ENCODE data around the gene SLC4A2.
A peak's percentile ranks its signal among the peaks of the same experiment; 100 is the strongest.

The SLC4A2 gene

GRCh38 chr7:151115121-151115835, 55.9 kb downstream of the SLC4A2 start:
- peak overlapping the region; percentile 38 for H3K4me3 ChIP-seq (ENCODE audit: low read depth, low read length)
- peaks cover 12% of the 10 kb centered on the region; the same call in 1 of the 2 replicates for H3K27me3 ChIP-seq (ENCODE audit: control insufficient read depth, insufficient read depth, low read length)
- no peaks in the 10 kb centered on the region for H3K9me3 ChIP-seq (ENCODE audit: control insufficient read depth, insufficient read depth, low read depth, low read length)
- peaks cover 26% of the 10 kb centered on the region for H3K4me1 ChIP-seq (ENCODE audit: control insufficient read depth, insufficient read depth, low read length)
- peaks cover 32% of the 10 kb centered on the region for H3K36me3 ChIP-seq (ENCODE audit: control insufficient read depth, insufficient read depth, low read length)
- H3K9ac ChIP-seq (ENCODE audit: low read length) = peak overlapping the region; percentile 61
- no peak overlapping the region for H3K27ac ChIP-seq (ENCODE audit: low read depth, low read length)

GRCh38 chr7:151115836-151116418, 56.5 kb downstream of the SLC4A2 start:
- H3K4me1 ChIP-seq (ENCODE audit: control insufficient read depth, insufficient read depth, low read length) = peaks cover 26% of the 10 kb centered on the region
- peaks cover 12% of the 10 kb centered on the region; the same call in 1 of the 2 replicates for H3K27me3 ChIP-seq (ENCODE audit: control insufficient read depth, insufficient read depth, low read length)
- H3K9me3 ChIP-seq (ENCODE audit: control insufficient read depth, insufficient read depth, low read depth, low read length) = no peaks in the 10 kb centered on the region
- H3K36me3 ChIP-seq (ENCODE audit: control insufficient read depth, insufficient read depth, low read length) = peaks cover 38% of the 10 kb centered on the region
- peak overlapping the region; percentile 38 for H3K4me3 ChIP-seq (ENCODE audit: low read depth, low read length)
- no peak overlapping the region for H3K27ac ChIP-seq (ENCODE audit: low read depth, low read length)
- peak overlapping the region; percentile 61 for H3K9ac ChIP-seq (ENCODE audit: low read length)

GRCh38 chr7:151116603-151117440, 57.4 kb downstream of the SLC4A2 start:
- peaks cover 47% of the 10 kb centered on the region for H3K36me3 ChIP-seq (ENCODE audit: control insufficient read depth, insufficient read depth, low read length)
- H3K27ac ChIP-seq (ENCODE audit: low read depth, low read length) = no peak overlapping the region
- H3K4me3 ChIP-seq (ENCODE audit: low read depth, low read length) = no peak overlapping the region
- peaks cover 12% of the 10 kb centered on the region; the same call in 1 of the 2 replicates for H3K27me3 ChIP-seq (ENCODE audit: control insufficient read depth, insufficient read depth, low read length)
- no peak overlapping the region for H3K9ac ChIP-seq (ENCODE audit: low read length)
- H3K9me3 ChIP-seq (ENCODE audit: control insufficient read depth, insufficient read depth, low read depth, low read length) = no peaks in the 10 kb centered on the region
- H3K4me1 ChIP-seq (ENCODE audit: control insufficient read depth, insufficient read depth, low read length) = peaks cover 24% of the 10 kb centered on the region

- Histone ChIP-seq H3K27ac (ENCODE audit: low read depth, low read length) (no peak overlapping the region), H3K9ac (ENCODE audit: low read length) (no peak overlapping the region), H3K36me3 (ENCODE audit: control insufficient read depth, insufficient read depth, low read length) (peaks cover 48% of the 10 kb centered on the region), H3K9me3 (ENCODE audit: control insufficient read depth, insufficient read depth, low read depth, low read length) (no peaks in the 10 kb centered on the region), H3K4me3 (ENCODE audit: low read depth, low read length) (no peak overlapping the region), H3K4me1 (ENCODE audit: control insufficient read depth, insufficient read depth, low read length) (peaks cover 24% of the 10 kb centered on the region), H3K27me3 (ENCODE audit: control insufficient read depth, insufficient read depth, low read length) (peaks cover 12% of the 10 kb centered on the region; the same call in 1 of the 2 replicates)
Observed at GRCh38 chr7:151117565-151117964, 58.2 kb downstream of the SLC4A2 start.

GRCh38 chr7:151118108-151119054, 59.0 kb downstream of the SLC4A2 start:
- no peak overlapping the region for H3K27ac ChIP-seq (ENCODE audit: low read depth, low read length)
- peaks cover 12% of the 10 kb centered on the region; the same call in 1 of the 2 replicates for H3K27me3 ChIP-seq (ENCODE audit: control insufficient read depth, insufficient read depth, low read length)
- H3K4me1 ChIP-seq (ENCODE audit: control insufficient read depth, insufficient read depth, low read length) = peaks cover 19% of the 10 kb centered on the region
- H3K4me3 ChIP-seq (ENCODE audit: low read depth, low read length) = no peak overlapping the region
- H3K9me3 ChIP-seq (ENCODE audit: control insufficient read depth, insufficient read depth, low read depth, low read length) = no peaks in the 10 kb centered on the region
- peaks cover 48% of the 10 kb centered on the region for H3K36me3 ChIP-seq (ENCODE audit: control insufficient read depth, insufficient read depth, low read length)
- no peak overlapping the region for H3K9ac ChIP-seq (ENCODE audit: low read length)

- Histone ChIP-seq H3K4me1 (ENCODE audit: control insufficient read depth, insufficient read depth, low read length) (peaks cover 12% of the 10 kb centered on the region), H3K9ac (ENCODE audit: low read length) (no peak overlapping the region), H3K36me3 (ENCODE audit: control insufficient read depth, insufficient read depth, low read length) (peaks cover 48% of the 10 kb centered on the region)
Observed at GRCh38 chr7:151119055-151119415, 59.6 kb downstream of the SLC4A2 start.

GRCh38 chr7:151119902-151120301, 60.5 kb downstream of the SLC4A2 start:
- Histone ChIP-seq H3K27me3 (ENCODE audit: control insufficient read depth, insufficient read depth, low read length) (peaks cover 14% of the 10 kb centered on the region), H3K9me3 (ENCODE audit: control insufficient read depth, insufficient read depth, low read depth, low read length) (no peaks in the 10 kb centered on the region), H3K4me3 (ENCODE audit: low read depth, low read length) (no peak overlapping the region), H3K27ac (ENCODE audit: low read depth, low read length) (no peak overlapping the region), H3K9ac (ENCODE audit: low read length) (no peak overlapping the region), H3K4me1 (ENCODE audit: control insufficient read depth, insufficient read depth, low read length) (peaks cover 12% of the 10 kb centered on the region), H3K36me3 (ENCODE audit: control insufficient read depth, insufficient read depth, low read length) (peaks cover 52% of the 10 kb centered on the region)

More at GRCh38 chr7:151119055-151119415, 59.6 kb downstream of the SLC4A2 start:
- H3K9me3 ChIP-seq (ENCODE audit: control insufficient read depth, insufficient read depth, low read depth, low read length) = no peaks in the 10 kb centered on the region
- no peak overlapping the region for H3K27ac ChIP-seq (ENCODE audit: low read depth, low read length)
- no peak overlapping the region for H3K4me3 ChIP-seq (ENCODE audit: low read depth, low read length)
- H3K27me3 ChIP-seq (ENCODE audit: control insufficient read depth, insufficient read depth, low read length) = peaks cover 10% of the 10 kb centered on the region; the same call in 1 of the 2 replicates

- Histone ChIP-seq H3K9me3 (ENCODE audit: control insufficient read depth, insufficient read depth, low read depth, low read length) (no peaks in the 10 kb centered on the region), H3K27me3 (ENCODE audit: control insufficient read depth, insufficient read depth, low read length) (peaks cover 14% of the 10 kb centered on the region), H3K9ac (ENCODE audit: low read length) (no peak overlapping the region), H3K27ac (ENCODE audit: low read depth, low read length) (no peak overlapping the region), H3K4me3 (ENCODE audit: low read depth, low read length) (no peak overlapping the region), H3K36me3 (ENCODE audit: control insufficient read depth, insufficient read depth, low read length) (peaks cover 52% of the 10 kb centered on the region), H3K4me1 (ENCODE audit: control insufficient read depth, insufficient read depth, low read length) (peaks cover 13% of the 10 kb centered on the region)
Observed at GRCh38 chr7:151120896-151121295, 61.5 kb downstream of the SLC4A2 start.

GRCh38 chr7:151121380-151122170, 62.2 kb downstream of the SLC4A2 start:
- Histone ChIP-seq H3K9me3 (ENCODE audit: control insufficient read depth, insufficient read depth, low read depth, low read length) (no peaks in the 10 kb centered on the region), H3K36me3 (ENCODE audit: control insufficient read depth, insufficient read depth, low read length) (peaks cover 52% of the 10 kb centered on the region), H3K9ac (ENCODE audit: low read length) (no peak overlapping the region), H3K27ac (ENCODE audit: low read depth, low read length) (no peak overlapping the region), H3K27me3 (ENCODE audit: control insufficient read depth, insufficient read depth, low read length) (peaks cover 13% of the 10 kb centered on the region), H3K4me1 (ENCODE audit: control insufficient read depth, insufficient read depth, low read length) (peaks cover 10% of the 10 kb centered on the region), H3K4me3 (ENCODE audit: low read depth, low read length) (no peak overlapping the region)

GRCh38 chr7:151122276-151122675, 62.9 kb downstream of the SLC4A2 start:
- H3K4me3 ChIP-seq (ENCODE audit: low read depth, low read length) = no peak overlapping the region
- H3K4me1 ChIP-seq (ENCODE audit: control insufficient read depth, insufficient read depth, low read length) = peaks cover 14% of the 10 kb centered on the region
- H3K9ac ChIP-seq (ENCODE audit: low read length) = no peak overlapping the region
- peaks cover 20% of the 10 kb centered on the region for H3K27me3 ChIP-seq (ENCODE audit: control insufficient read depth, insufficient read depth, low read length)
- H3K9me3 ChIP-seq (ENCODE audit: control insufficient read depth, insufficient read depth, low read depth, low read length) = no peaks in the 10 kb centered on the region
- peaks cover 49% of the 10 kb centered on the region for H3K36me3 ChIP-seq (ENCODE audit: control insufficient read depth, insufficient read depth, low read length)
- H3K27ac ChIP-seq (ENCODE audit: low read depth, low read length) = no peak overlapping the region
